WERI-Rb-1 (cell line): ENCODE measurements around the gene TMEM245.
"Not testable (repeated sequence)": the region's sequence is repeated elsewhere in the genome, so short reads cannot be mapped to it uniquely, and the experiment has no call there.

Experiments
- DNase-seq: peaks from one replicate; pipeline ENCODE4 v3.0.0-alpha.2; 2020
- H3K27ac ChIP-seq: fragments of 250-450 bp; sonication (Bioruptor Pico); 2 replicates; pipeline ENCODE4 v1.5.1; 2020; ENCODE audit warnings: mild to moderate bottlenecking, moderate library complexity
- H3K27me3 ChIP-seq: fragments of 250-450 bp; sonication (Bioruptor Pico); 2 replicates; pipeline ENCODE4 v1.5.1; 2021; ENCODE audit warnings: mild to moderate bottlenecking, low read depth, moderate library complexity; ENCODE audit not compliant: insufficient read depth, severe bottlenecking
- H3K36me3 ChIP-seq: fragments of 250-450 bp; sonication (Bioruptor Pico); 2 replicates; pipeline ENCODE4 v1.5.1; 2020; ENCODE audit warnings: mild to moderate bottlenecking, moderate library complexity
- H3K4me3 ChIP-seq: 2 replicates; pipeline ENCODE4 v1.5.1; 2011; ENCODE audit warnings: low read depth, mild to moderate bottlenecking, control low read depth, low read length
- H3K9me3 ChIP-seq: fragments of 250-450 bp; sonication (Bioruptor Pico); 2 replicates; pipeline ENCODE4 v1.5.1; 2021; ENCODE audit warnings: mild to moderate bottlenecking, moderate library complexity; ENCODE audit not compliant: severe bottlenecking
- TF ChIP-seq, protein P1 (sequence below): IDR thresholded peaks from 2 replicates; pipeline ENCODE4 v1.5.1; 2011; ENCODE audit warnings: low read depth, mild to moderate bottlenecking, control low read depth, inconsistent platforms, low read length

TMEM245 gene

DNA sequence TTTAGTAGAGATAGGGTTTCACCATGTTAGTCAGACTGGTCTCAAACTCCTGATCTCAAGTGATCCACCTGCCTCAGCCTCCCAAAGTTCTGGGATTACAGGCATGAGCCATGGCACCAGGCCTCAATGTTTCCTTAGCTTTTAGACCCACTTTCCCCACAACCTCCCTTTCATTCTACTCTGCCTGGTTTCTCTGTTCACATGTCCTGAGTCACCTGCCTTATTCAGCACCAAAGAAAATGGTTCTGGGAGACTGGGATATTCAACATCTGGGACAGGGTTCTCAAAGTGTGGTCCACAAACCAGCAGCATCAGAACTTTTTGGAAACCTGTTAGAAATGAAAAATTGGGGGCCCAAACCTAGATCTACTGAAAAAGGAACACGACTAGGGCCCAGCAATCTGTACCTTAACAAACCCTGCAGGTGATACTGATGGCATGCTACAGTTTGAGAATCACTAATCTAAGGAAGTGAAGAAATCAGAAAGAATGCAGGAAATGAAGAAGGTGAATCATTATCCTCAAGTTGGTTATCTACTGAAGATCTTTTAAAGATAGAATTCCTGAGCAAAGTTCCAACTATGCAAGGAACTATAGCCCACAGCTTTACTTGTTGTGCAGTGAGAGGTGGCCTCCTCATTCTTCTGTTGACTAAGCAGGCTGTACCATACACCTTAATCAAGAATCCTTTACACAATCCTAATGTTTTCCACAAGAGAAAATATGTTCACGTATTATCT lies 54.6 kb downstream of the TMEM245 start:
- H3K9me3 ChIP-seq = no peaks in the 10 kb centered on the region
- H3K27ac ChIP-seq = no peak overlapping the region
- no peak overlapping the region for H3K4me3 ChIP-seq
- DNase-seq = no peak
- no peaks in the 10 kb centered on the region for H3K27me3 ChIP-seq
- TF ChIP-seq, protein P1, sequence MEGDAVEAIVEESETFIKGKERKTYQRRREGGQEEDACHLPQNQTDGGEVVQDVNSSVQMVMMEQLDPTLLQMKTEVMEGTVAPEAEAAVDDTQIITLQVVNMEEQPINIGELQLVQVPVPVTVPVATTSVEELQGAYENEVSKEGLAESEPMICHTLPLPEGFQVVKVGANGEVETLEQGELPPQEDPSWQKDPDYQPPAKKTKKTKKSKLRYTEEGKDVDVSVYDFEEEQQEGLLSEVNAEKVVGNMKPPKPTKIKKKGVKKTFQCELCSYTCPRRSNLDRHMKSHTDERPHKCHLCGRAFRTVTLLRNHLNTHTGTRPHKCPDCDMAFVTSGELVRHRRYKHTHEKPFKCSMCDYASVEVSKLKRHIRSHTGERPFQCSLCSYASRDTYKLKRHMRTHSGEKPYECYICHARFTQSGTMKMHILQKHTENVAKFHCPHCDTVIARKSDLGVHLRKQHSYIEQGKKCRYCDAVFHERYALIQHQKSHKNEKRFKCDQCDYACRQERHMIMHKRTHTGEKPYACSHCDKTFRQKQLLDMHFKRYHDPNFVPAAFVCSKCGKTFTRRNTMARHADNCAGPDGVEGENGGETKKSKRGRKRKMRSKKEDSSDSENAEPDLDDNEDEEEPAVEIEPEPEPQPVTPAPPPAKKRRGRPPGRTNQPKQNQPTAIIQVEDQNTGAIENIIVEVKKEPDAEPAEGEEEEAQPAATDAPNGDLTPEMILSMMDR = no peak
- H3K36me3 ChIP-seq = peaks cover 79% of the 10 kb centered on the region

DNA sequence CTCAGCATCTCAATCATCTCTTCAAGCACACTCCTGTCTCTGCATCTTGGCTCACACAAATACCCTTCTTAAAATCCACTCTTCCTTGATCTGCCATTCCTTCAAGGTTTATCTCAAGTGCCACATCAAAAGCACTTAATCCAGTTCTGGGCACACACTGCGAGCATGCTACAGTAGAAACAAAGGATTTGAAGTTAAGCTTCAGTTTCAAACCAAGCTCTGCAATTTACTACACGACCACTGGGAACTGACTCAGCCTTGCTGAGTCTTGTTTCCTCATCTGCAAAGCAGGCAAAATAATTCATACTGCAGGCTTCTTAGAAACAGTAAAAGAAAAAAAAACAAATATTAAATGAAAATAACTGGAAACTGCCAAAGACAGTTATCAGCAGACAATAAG lies 56.0 kb downstream of the TMEM245 start:
- DNase-seq = peak; percentile 51
- Histone ChIP-seq H3K36me3 (peaks cover 79% of the 10 kb centered on the region), H3K4me3 (no peak overlapping the region), H3K9me3 (no peaks in the 10 kb centered on the region), H3K27ac (peak overlapping the region; percentile 21), H3K27me3 (no peaks in the 10 kb centered on the region)
- TF ChIP-seq, protein P1 = peak; percentile 33; the same call in 1 of the 2 replicates

DNA sequence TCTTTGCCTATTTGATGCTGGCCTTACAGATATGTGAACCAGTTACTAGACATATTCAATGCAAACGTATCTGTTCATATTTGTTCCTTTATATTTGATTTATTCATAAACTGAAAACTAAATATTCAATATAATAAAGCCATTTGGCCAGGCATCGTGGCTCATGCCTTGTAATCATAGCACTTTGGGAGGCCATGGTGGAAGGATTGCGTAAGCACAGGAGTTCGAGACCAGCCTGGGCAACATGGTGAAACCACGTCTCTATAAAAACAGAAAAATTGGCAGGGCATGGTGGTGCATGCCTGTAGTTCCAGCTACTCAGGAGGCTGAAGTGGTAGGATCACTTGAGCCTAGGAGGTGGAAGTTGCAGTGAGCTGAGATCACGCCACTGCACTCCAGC lies 57.2 kb downstream of the TMEM245 start:
- Histone ChIP-seq H3K27me3 (no peaks in the 10 kb centered on the region), H3K4me3 (no peak overlapping the region), H3K9me3 (no peaks in the 10 kb centered on the region), H3K27ac (no peak overlapping the region), H3K36me3 (peaks cover 81% of the 10 kb centered on the region)
- TF ChIP-seq, protein P1 = no peak
- no peak for DNase-seq

DNA sequence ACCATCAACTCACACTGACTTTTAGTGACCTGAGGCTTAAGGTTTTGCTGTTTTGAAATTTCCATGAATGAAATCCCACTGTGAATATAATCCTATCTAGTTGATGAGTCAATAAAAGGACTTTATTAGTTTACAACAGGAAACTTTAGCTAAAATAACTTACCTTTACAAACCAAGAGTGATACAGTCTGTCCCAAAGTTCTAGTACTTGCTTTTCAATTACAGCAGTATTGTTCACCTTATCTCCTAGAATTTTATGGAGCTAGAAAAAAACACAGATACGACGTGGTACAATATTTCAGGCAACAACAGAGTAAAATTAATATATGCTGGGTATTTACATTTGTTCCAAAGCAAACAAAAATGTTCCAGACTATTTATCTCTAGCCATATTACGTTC lies 59.6 kb downstream of the TMEM245 start:
- DNase-seq = no peak
- TF ChIP-seq, protein P1 = no peak
- H3K27ac ChIP-seq = no peak overlapping the region
- H3K4me3 ChIP-seq = no peak overlapping the region
- no peaks in the 10 kb centered on the region for H3K9me3 ChIP-seq
- no peaks in the 10 kb centered on the region for H3K27me3 ChIP-seq
- peaks cover 90% of the 10 kb centered on the region for H3K36me3 ChIP-seq

DNA sequence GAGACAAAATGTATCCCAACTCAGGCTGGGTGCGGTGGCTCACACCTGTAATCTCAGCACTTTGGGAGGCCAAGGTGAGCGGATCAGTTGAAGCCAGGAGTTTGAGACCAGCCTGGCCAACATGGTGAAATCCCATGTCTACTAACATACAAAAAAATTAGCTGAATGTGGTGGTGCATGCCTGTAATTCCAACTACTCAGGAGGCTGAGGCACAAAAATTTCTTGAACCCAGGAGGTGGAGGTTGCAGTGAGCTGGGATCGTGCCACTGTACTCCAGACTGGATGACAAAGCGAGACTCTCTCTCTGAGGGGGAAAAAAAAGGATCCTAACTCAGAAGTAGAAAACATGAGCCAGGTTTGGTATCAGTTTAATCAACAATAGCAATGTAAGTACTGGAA lies 66.6 kb downstream of the TMEM245 start:
- not testable (repeated sequence) for H3K9me3 ChIP-seq, H3K4me3 ChIP-seq, DNase-seq, H3K27me3 ChIP-seq, H3K27ac ChIP-seq
- peaks cover 85% of the 10 kb centered on the region for H3K36me3 ChIP-seq

DNA sequence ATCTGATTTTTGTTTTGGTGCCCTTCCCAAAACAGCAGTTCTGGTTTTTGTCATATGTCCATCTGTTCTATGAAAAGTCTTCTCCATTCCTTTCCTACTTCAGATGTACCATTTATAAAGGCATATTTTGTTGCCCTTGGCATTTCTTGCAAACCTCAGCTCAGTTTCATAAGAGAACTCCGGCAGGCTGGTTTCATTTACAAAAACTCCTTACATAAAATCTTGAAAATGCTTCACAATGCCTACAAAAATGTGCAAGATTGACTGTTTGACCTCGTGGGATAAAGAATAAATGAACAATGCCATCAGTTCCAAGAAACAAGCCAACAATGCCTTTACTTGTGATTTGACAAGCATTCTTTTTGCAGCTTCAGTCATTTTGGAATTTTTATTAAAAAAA lies 67.3 kb downstream of the TMEM245 start:
- TF ChIP-seq, protein P1 = no peak
- peaks cover 90% of the 10 kb centered on the region for H3K36me3 ChIP-seq

More for the DNA sequence above, 67.3 kb downstream of the TMEM245 start:
- Histone ChIP-seq H3K4me3 (no peak overlapping the region), H3K27me3 (no peaks in the 10 kb centered on the region), H3K27ac (no peak overlapping the region), H3K9me3 (no peaks in the 10 kb centered on the region)
- DNase-seq = no peak
